GM06990 (cell line): ENCODE data around the gene NMNAT3.

Source experiments
- DNase-seq: peaks from one replicate; pipeline ENCODE4 v3.0.0-alpha.2; 2011; ENCODE audit not compliant: insufficient read length; ENCODE audit errors: extremely low read depth
- H3K27me3 ChIP-seq: replicated peaks from 2 replicates; pipeline ENCODE4 v1.6.0; 2011; ENCODE audit warnings: low read length; ENCODE audit not compliant: control insufficient read depth, insufficient read depth
- H3K36me3 ChIP-seq: 2 replicates; pipeline ENCODE4 v1.5.1; 2011; ENCODE audit warnings: low read length; ENCODE audit not compliant: control insufficient read depth, insufficient read depth
- H3K4me3 ChIP-seq: replicated peaks from 2 replicates; pipeline ENCODE4 v1.5.1; 2011; ENCODE audit warnings: low read depth, mild to moderate bottlenecking, control low read depth, low read length
- TF ChIP-seq, protein P1 (sequence below): IDR thresholded peaks from 2 replicates; pipeline ENCODE4 v1.5.1; 2011; ENCODE audit warnings: low read length, control low read depth, mild to moderate bottlenecking, inconsistent platforms; ENCODE audit not compliant: insufficient read depth, poor library complexity, severe bottlenecking

The NMNAT3 gene

DNA sequence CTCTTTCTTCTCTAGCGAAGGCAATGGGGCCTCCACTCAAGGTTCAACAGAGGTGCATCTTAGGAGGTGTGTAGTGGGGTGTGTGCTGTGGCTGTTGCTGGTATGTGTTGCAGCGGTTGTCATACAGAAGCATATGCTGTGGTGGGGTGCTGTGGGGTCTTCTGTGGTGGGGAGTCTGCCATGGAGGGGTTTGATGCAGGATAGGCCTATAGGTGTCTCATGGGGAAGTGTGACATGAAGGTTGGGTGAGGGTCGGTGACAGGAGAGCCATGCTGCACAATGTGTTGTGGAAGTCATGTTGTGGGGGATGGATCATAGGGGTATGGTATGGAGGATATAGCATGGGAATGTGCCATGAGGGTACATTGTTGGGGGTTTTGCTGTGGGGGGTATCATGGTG is 20.3 kb downstream of the NMNAT3 start:
- Histone ChIP-seq H3K36me3 (no peaks in the 10 kb centered on the region), H3K27me3 (peaks cover 3% of the 10 kb centered on the region), H3K4me3 (no peak overlapping the region)
- TF ChIP-seq, protein P1, sequence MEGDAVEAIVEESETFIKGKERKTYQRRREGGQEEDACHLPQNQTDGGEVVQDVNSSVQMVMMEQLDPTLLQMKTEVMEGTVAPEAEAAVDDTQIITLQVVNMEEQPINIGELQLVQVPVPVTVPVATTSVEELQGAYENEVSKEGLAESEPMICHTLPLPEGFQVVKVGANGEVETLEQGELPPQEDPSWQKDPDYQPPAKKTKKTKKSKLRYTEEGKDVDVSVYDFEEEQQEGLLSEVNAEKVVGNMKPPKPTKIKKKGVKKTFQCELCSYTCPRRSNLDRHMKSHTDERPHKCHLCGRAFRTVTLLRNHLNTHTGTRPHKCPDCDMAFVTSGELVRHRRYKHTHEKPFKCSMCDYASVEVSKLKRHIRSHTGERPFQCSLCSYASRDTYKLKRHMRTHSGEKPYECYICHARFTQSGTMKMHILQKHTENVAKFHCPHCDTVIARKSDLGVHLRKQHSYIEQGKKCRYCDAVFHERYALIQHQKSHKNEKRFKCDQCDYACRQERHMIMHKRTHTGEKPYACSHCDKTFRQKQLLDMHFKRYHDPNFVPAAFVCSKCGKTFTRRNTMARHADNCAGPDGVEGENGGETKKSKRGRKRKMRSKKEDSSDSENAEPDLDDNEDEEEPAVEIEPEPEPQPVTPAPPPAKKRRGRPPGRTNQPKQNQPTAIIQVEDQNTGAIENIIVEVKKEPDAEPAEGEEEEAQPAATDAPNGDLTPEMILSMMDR: no peak
- no peak for DNase-seq

DNA sequence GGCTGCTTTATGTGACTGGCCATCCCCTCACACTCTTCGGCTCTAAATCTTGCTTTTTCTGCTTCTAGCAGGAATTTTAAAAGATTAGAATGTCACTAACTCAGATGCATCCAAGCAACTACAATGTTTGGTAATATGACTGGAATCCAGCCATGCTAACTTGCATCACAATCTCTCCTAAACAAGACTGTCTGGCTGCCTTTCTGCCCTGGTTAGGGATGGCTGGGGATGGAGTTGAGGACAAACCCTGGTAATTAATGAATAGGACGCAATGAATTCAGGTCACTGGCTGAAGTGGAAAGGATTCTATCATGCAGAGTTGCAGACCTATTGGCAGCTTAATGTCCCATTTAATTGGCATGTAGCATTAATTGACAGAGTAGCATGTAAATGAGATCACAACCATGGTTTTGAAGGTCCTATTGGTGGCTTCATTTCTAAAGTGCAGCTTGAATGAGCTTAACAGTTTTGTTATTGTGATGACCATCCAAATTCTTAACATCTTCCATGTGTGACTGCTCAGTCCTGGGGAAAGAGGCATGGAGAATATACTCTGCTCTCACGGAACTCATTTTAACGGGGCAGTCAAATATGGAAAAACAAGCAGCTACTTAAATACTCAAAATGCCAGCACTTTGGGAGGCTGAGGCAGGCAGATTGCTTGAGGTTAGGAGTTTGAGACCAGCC is 21.7 kb downstream of the NMNAT3 start:
- DNase-seq: no peak
- TF ChIP-seq, protein P1: no peak
- Histone ChIP-seq H3K36me3 (no peaks in the 10 kb centered on the region), H3K27me3 (peaks cover 3% of the 10 kb centered on the region), H3K4me3 (no peak overlapping the region)

DNA sequence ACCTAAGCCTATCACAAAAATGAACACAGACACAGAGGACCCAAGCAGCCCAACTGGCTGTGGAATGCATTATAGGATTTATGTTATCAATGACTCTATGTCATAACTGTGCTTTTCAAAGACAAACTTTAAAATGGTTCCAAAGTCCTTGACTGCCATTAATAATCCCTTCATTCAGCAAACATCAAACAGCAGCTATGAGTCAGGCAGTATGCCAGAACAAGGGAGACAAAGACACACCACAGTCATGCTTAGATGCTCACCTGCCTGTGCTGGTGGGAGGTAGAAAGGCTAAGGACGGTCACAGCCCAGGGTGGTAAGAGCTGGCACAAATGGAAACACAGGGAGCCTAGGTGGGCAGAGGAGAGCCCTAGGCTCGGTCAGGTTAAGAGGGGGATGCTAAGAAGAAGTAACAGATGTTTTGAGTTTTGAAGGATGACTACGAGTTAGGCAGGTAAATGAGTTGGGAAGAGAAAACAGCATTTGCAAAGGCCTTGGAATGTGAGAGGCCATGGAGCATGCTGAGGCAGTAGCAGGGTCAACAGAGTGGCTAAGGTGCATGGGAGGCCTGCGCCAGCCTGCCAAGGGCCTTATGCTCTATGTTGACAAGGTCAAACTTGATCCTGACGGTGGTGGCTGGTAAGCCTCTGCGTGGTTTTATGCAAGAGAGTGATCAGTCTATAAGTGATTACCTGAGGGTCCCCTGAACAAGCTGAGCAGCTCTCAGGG is 23.0 kb downstream of the NMNAT3 start:
- H3K4me3 ChIP-seq: no peak overlapping the region
- H3K36me3 ChIP-seq: no peaks in the 10 kb centered on the region
- H3K27me3 ChIP-seq: peaks cover 3% of the 10 kb centered on the region
- TF ChIP-seq, protein P1: no peak
- no peak for DNase-seq

DNA sequence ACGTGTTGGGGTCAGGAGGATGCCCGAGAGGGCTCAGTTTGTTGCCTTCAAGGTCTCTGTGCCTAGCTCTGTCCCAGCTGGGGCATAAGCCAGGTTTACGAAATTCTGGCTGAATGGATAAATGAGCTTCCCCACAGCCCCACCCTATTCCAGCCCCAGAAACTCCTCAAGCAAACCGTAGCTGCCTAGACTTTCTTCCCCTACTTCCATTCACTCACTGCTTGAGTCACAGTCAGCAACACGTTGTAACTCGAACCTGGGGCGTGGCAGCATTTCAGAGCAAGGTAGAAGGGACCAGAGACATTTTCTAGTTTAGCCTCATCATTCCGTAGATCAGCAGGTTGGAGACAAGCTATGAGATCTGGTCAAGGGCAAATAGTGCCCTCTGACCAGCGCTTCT is 24.2 kb downstream of the NMNAT3 start:
- no peak overlapping the region for H3K4me3 ChIP-seq
- TF ChIP-seq, protein P1: no peak
- DNase-seq: no peak
- no peaks in the 10 kb centered on the region for H3K36me3 ChIP-seq
- peaks cover 3% of the 10 kb centered on the region for H3K27me3 ChIP-seq

DNA sequence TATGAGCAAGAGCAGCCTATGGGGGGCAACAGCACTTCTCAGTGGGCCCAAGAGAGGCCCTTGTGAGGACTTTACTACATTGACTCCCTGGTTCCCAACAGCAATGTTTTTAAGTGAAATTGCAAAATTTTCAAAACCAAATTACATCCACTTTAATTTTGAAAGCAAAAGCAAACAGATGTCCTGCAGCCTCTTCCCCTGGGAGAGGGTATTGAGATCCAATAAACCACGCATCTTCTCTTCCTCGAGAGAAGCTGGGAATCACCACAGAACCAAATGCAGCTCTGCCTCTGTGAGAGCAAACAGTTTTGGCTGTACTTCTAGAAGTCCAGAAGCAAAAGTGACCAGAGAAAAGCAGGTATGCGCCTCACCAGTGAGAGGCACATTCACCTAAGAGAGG is 25.2 kb downstream of the NMNAT3 start:
- TF ChIP-seq, protein P1: no peak
- Histone ChIP-seq H3K36me3 (no peaks in the 10 kb centered on the region), H3K27me3 (peaks cover 3% of the 10 kb centered on the region), H3K4me3 (no peak overlapping the region)
- DNase-seq: no peak
